OCI-LY7 (cell line): ENCODE measurements around the gene TRAF3IP3. TPM values are rescaled to one million over a fixed set of nuclear protein-coding genes. Genes with fewer than 3 reads are reported as not detected.
A peak's percentile ranks its signal among the peaks of the same experiment; 100 is the strongest.

Experiments
- BruUV-seq: library from RNA; stranded (reverse); fragments of 400-500 nt; replicated peaks from 2 replicates; lab custom pipeline; 2021; lab: Mats Ljungman, UMichigan
- CTCF ChIA-PET: fragments of 300-600 bp; sonication (Branson Sonifier 250); formaldehyde crosslinking; loops from one replicate; lab custom pipeline; 2022; ENCODE audit warnings: antibody characterized with exemption; ENCODE audit not compliant: unreplicated experiment; lab: Charles Lee
- POLR2A ChIA-PET: fragments of 300-600 bp; sonication (Branson Sonifier 250); formaldehyde crosslinking; loops from one replicate; lab custom pipeline; 2022; ENCODE audit warnings: antibody characterized with exemption; lab: Charles Lee
- DNase-seq: peaks from one replicate; pipeline ENCODE4 v3.0.0-alpha.2; 2015; ENCODE audit warnings: low spot score
- H2AFZ ChIP-seq: fragments of 200-600 bp; sonication (generic), shearing (Covaris generic); 2 replicates; pipeline ENCODE4 v1.6.1; 2014; ENCODE audit warnings: mild to moderate bottlenecking, antibody characterized with exemption, low read length, moderate library complexity
- H3K27ac ChIP-seq: fragments of 200-600 bp; sonication (generic); 2 replicates; pipeline ENCODE4 v1.5.1; 2014; ENCODE audit warnings: mixed run types, low read depth, mild to moderate bottlenecking, moderate library complexity, low read length, inconsistent platforms; ENCODE audit not compliant: poor library complexity, severe bottlenecking
- H3K36me3 ChIP-seq: fragments of 200-600 bp; sonication (generic); 2 replicates; pipeline ENCODE4 v1.6.1; 2014; ENCODE audit warnings: mild to moderate bottlenecking, antibody characterized with exemption, low read length, moderate library complexity, mixed read lengths; ENCODE audit not compliant: insufficient read depth
- H3K4me1 ChIP-seq: fragments of 200-600 bp; sonication (generic); 2 replicates; pipeline ENCODE4 v1.5.1; 2014; ENCODE audit warnings: mild to moderate bottlenecking, low read length; ENCODE audit not compliant: insufficient read depth, poor library complexity, severe bottlenecking
- H3K4me2 ChIP-seq: fragments of 200-600 bp; sonication (generic); 2 replicates; pipeline ENCODE4 v1.6.1; 2014; ENCODE audit warnings: mild to moderate bottlenecking, low read length
- H3K4me3 ChIP-seq: fragments of 200-600 bp; sonication (generic); 2 replicates; pipeline ENCODE4 v1.5.1; 2014; ENCODE audit warnings: mild to moderate bottlenecking, low read depth, low read length; ENCODE audit not compliant: poor library complexity, severe bottlenecking
- H3K79me2 ChIP-seq: fragments of 200-600 bp; sonication (generic); 2 replicates; pipeline ENCODE4 v1.6.1; 2016; ENCODE audit warnings: low read depth, mild to moderate bottlenecking, low read length, moderate library complexity, mixed read lengths; ENCODE audit not compliant: insufficient read depth
- H3K9me2 ChIP-seq: fragments of 200-600 bp; sonication (generic); 2 replicates; pipeline ENCODE4 v1.6.1; 2016; ENCODE audit warnings: mild to moderate bottlenecking, low read length, mixed read lengths; ENCODE audit not compliant: insufficient read depth
- H3K9me3 ChIP-seq: fragments of 200-600 bp; sonication (generic); 2 replicates; pipeline ENCODE4 v1.6.1; 2014; ENCODE audit warnings: mild to moderate bottlenecking, mixed run types, low read length, mixed read lengths
- H4K20me1 ChIP-seq: fragments of 200-600 bp; sonication (generic); 2 replicates; pipeline ENCODE4 v1.6.1; 2014; ENCODE audit warnings: mild to moderate bottlenecking, antibody characterized with exemption, low read length, moderate library complexity, mixed read lengths; ENCODE audit not compliant: insufficient read depth
- EZH2phosphoT487 ChIP-seq: fragments of 200-600 bp; sonication (generic); IDR thresholded peaks from 2 replicates; pipeline ENCODE4 v1.6.1; 2018; ENCODE audit warnings: low read depth, borderline replicate concordance, mild to moderate bottlenecking, mixed run types, antibody characterized with exemption, low read length, moderate library complexity, mixed read lengths
- intact Hi-C: fragments of 100-400 bp; cut with micrococcal nuclease; formaldehyde crosslinking; loops from one replicate; pipeline ENCODE4 v1.10.0; 2022; ENCODE audit not compliant: unreplicated experiment
- total RNA-seq, 2 experiments: library from RNA; depleted of rRNA in 1 of 2; stranded (reverse); fragments of >200 nt in 1 of 2; shearing (Covaris generic) in 1 of 2; gene quantifications; 2 replicates each; pipeline ENCODE4 v1.2.3, GENCODE V29; 2014 to 2022
- TF ChIP-seq, protein P1 (sequence below): fragments of 200-600 bp; sonication (generic); conservative IDR thresholded peaks from 2 replicates; pipeline ENCODE4 v1.5.1; 2014; ENCODE audit warnings: mild to moderate bottlenecking, antibody characterized with exemption, low read length, moderate library complexity, mixed read lengths

TRAF3IP3 gene
- total RNA-seq, 2 experiments from 2014 or later, result 22.1 to 53.6 TPM

DNA sequence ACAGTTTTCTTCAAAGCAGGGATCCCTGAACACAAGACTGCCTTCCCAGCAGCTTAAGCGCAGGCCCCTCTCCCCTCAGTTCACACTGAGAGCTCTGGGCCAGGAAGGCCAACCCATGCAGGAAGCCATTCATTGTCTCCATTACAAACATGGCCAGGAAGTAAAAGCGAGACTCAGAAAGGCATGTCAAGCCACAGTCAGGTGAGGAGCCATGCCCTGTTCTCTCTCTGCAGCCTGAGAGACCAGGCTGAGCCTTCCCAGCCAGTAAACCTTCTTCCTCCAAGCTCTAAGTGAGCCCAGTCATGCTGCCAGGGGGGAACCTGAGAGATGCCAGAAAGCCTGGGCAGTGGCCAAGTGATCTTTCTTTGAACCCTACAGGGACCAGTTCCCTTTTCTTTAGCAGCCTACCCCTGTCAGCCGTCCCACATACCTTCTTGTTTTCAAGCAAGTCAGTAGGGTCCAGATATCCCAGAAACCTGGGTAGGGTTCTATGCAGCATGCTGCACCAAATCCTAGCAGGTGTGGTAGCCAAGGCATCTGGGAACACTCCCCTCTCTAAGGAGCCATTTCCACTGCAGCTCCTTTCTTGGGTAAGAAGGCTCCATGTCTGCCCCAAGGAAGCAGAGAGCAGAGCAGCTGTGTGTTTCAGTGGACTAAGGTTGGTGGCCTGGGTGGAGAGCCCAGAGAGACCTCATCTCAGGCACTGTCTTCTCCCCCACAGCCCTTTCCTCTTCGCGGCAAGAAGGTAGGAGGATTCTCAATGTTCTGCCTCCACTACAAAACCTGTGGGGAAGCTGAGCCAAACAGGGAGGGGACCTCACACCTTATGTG, 977 bp downstream of the TRAF3IP3 start:
- peak; percentile 52 for DNase-seq
- intact Hi-C loops, result loop anchor here (1.0 to 10.0 kb wide), 3 partner anchors 27 to 578 kb away; partner anchors contain the start of genes C1orf74 and UTP25
- Histone ChIP-seq H3K4me2 (peak overlapping the region; percentile 75), H4K20me1 (no peaks in the 10 kb centered on the region), H3K9me2 (no peaks in the 10 kb centered on the region), H3K4me3 (peak overlapping the region; percentile 69), H3K9me3 (no peaks in the 10 kb centered on the region), H3K4me1 (peaks cover 31% of the 10 kb centered on the region), H3K79me2 (peaks cover 9% of the 10 kb centered on the region; the same call in 1 of the 2 replicates), H3K36me3 (peaks cover 27% of the 10 kb centered on the region), H2AFZ (peak overlapping the region; percentile 96), H3K27ac (peak overlapping the region; percentile 74)
- ChIA-PET POLR2A (interaction anchor here (1.3 to 6.1 kb wide), 9 partner anchors 10 to 576 kb away, joined by 3 to 50 read pairs (median 11); partner anchors contain the start of gene C1orf74), CTCF (interaction anchor here (1.4 kb wide), 1 partner anchor 12 kb away, joined by 5 read pairs; no protein-coding TSS in a partner anchor)
- BruUV-seq, result no TSS peak
- TF ChIP-seq, protein P1, sequence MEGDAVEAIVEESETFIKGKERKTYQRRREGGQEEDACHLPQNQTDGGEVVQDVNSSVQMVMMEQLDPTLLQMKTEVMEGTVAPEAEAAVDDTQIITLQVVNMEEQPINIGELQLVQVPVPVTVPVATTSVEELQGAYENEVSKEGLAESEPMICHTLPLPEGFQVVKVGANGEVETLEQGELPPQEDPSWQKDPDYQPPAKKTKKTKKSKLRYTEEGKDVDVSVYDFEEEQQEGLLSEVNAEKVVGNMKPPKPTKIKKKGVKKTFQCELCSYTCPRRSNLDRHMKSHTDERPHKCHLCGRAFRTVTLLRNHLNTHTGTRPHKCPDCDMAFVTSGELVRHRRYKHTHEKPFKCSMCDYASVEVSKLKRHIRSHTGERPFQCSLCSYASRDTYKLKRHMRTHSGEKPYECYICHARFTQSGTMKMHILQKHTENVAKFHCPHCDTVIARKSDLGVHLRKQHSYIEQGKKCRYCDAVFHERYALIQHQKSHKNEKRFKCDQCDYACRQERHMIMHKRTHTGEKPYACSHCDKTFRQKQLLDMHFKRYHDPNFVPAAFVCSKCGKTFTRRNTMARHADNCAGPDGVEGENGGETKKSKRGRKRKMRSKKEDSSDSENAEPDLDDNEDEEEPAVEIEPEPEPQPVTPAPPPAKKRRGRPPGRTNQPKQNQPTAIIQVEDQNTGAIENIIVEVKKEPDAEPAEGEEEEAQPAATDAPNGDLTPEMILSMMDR, result no peak
- TF ChIP-seq EZH2phosphoT487, result no peak

DNA sequence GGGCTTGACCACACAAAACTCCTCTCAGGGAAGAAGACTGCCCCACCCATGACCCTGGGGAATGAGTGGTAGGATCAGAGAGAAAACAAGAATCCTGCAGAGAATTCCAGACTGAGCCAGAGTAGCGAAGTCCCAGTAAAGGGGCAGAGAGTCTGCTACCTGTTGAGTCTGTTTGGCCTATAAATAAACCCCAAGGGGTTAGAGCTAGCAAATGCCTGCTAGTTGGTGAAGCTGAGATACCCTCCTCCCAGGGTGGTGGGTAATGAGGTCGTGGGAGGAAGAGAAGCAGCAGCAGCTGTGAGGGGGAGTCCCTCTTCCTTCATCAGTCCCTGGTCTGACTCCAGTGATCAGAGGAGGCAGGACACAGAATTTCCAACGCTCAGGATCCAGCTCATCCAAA, 2.5 kb downstream of the TRAF3IP3 start:
- CTCF ChIA-PET, result no interaction called here
- no peaks in the 10 kb centered on the region for H4K20me1 ChIP-seq
- no peak overlapping the region for H2AFZ ChIP-seq
- TF ChIP-seq, protein P1, result no peak
- TF ChIP-seq EZH2phosphoT487, result no peak
- no peak overlapping the region for H3K4me3 ChIP-seq
- H3K79me2 ChIP-seq, result peaks cover 9% of the 10 kb centered on the region; the same call in 1 of the 2 replicates
- H3K4me2 ChIP-seq, result peak overlapping the region; percentile 75; the same call in 1 of the 2 replicates
- no peak overlapping the region for H3K27ac ChIP-seq
- peaks cover 29% of the 10 kb centered on the region for H3K4me1 ChIP-seq
- DNase-seq, result no peak
- H3K9me2 ChIP-seq, result no peaks in the 10 kb centered on the region
- no TSS peak for BruUV-seq
- POLR2A ChIA-PET, result interaction anchor here (3.3 to 6.1 kb wide), 2 partner anchors 9 to 15 kb away, joined by 24 to 50 read pairs; no protein-coding TSS in a partner anchor
- peaks cover 43% of the 10 kb centered on the region for H3K36me3 ChIP-seq
- intact Hi-C loops, result loop anchor here (10.0 kb wide), 1 partner anchor 576 kb away; no protein-coding TSS in a partner anchor
- H3K9me3 ChIP-seq, result no peaks in the 10 kb centered on the region
